Erythroblast (primary cell): ENCODE measurements around the gene ARID1B.

Experiments
- DNase-seq, 2 experiments: peaks; one replicate each; lab custom pipeline; 2025; lab: John Stamatoyannopoulos, UW
- GATA1 ChIP-seq: IDR thresholded peaks from 2 replicates; pipeline ENCODE4 v1.6.1; 2011; ENCODE audit warnings: low read depth, mild to moderate bottlenecking, control low read depth, low read length, moderate library complexity
- POLR2A ChIP-seq: IDR thresholded peaks from 2 replicates; pipeline ENCODE4 v1.6.1; 2011; ENCODE audit warnings: mild to moderate bottlenecking, low read length

Gene ARID1B

GRCh38 chr6:157158897-157159296 lies 381.7 kb downstream of the ARID1B start:
- DNase-seq: no peak
- TF ChIP-seq POLR2A: no peak
- no peak for TF ChIP-seq GATA1

- no peak for DNase-seq
- TF ChIP-seq GATA1: no peak
- no peak for TF ChIP-seq POLR2A
Measured at GRCh38 chr6:157159348-157159747, 382.2 kb downstream of the ARID1B start.

DNA sequence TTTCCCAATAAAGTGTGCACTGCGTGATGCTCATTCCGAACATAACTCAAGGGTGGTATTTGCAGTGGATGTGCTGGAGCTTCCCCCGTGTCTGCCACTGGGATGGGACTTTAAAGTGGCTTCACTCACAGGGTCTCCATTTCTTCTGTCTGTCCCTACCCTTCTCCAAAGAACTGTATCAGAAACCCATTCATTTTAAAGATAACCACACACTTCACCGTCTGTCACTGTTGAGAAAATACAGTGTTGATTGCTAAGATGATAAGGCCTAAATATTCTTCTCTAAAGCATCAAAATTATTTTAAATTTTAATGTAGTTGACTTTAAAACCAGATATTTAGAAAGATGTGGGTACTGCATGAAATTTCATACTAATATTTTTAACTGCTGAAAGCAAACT lies 384.7 kb downstream of the ARID1B start:
- no peak for DNase-seq
- TF ChIP-seq GATA1 (no peak), POLR2A (no peak)

GRCh38 chr6:157162766-157163433 lies 385.7 kb downstream of the ARID1B start:
- TF ChIP-seq POLR2A: no peak
- no peak for TF ChIP-seq GATA1
- DNase-seq: no peak

- TF ChIP-seq GATA1 (no peak), POLR2A (no peak)
- no peak for DNase-seq
Measured at GRCh38 chr6:157163434-157164159, 386.4 kb downstream of the ARID1B start.

- TF ChIP-seq GATA1 (no peak), POLR2A (no peak)
- no peak for DNase-seq
Measured at GRCh38 chr6:157164972-157165371, 387.8 kb downstream of the ARID1B start.

DNA sequence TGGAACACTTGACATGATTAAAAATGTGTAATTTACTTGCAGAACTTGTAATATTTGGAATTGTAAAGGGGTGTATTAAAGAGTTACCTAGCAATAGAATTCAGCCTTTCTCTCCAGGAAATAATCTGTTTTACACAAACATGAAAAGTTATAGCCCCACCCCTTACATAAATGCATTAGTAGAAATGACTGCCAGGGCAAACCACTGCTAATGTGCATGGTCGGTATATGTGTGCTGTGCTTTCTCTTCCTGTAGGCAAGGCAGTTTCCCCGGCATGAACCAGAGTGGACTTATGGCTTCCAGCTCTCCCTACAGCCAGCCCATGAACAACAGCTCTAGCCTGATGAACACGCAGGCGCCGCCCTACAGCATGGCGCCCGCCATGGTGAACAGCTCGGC lies 389.6 kb downstream of the ARID1B start:
- TF ChIP-seq GATA1 (no peak), POLR2A (no peak)
- DNase-seq: no peak

- TF ChIP-seq GATA1 (no peak), POLR2A (no peak)
- DNase-seq: no peak
Measured at GRCh38 chr6:157167837-157168236, 390.7 kb downstream of the ARID1B start.

GRCh38 chr6:157168471-157168870 lies 391.3 kb downstream of the ARID1B start:
- DNase-seq: no peak
- TF ChIP-seq POLR2A (no peak), GATA1 (no peak)

DNA sequence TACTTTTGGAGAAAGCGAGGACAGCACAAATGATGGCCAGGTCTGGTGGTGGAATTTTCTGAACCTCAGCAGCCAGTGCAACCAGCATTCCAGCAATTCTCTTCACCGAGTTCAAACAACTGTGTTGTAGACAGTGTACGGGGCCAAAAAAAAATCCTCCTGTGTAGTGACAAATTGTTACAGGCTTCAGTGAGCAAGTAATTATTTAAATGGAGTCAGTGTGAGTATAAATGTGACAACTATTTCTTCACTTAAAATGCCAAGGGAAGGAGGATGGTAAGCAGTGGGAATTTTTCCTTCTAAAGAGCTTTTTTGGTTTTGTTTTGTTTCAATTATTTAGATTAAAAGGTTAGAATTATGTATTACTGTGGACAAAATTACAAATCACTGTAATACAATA lies 392.0 kb downstream of the ARID1B start:
- no peak for TF ChIP-seq GATA1
- no peak for TF ChIP-seq POLR2A
- no peak for DNase-seq

DNA sequence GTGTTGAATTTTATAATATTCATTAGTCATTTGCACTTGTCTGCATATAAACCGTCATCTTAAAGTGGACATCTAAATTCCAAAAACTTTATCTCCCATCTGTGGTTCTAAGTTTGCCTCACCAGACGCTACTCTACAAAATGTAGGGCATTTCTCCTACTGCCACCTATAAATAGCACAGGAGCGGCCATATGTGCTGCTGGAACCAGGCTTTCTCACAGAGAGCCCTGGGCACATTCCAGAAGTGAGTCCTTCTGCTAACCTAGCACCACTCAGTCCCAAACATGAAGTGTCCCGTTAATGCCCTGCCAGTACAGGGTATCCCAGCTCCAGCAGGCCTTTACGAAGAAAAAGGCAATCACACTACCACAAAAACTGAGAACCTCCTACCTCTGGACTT lies 392.5 kb downstream of the ARID1B start:
- DNase-seq: no peak
- TF ChIP-seq POLR2A (no peak), GATA1 (no peak)

DNA sequence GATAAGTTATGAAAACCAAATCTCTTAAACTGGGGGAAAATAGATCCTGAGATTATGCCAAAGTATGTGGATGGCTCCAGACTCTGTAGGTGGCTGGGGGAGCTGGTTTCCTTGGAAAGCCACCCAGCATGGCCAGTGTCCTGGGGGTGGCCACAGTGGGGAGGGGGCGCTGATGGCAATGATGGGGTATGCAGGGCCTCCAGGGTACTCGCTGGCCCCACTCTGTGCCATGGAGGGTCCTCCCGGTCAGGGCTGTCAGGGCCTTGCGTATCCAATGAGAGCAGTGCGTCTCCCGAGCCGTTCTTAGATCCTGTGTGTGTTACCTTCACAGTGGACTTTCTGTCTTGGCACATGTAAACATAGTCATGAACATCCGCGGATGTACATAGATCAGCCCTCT lies 393.4 kb downstream of the ARID1B start:
- DNase-seq: no peak
- TF ChIP-seq GATA1 (no peak), POLR2A (no peak)

DNA sequence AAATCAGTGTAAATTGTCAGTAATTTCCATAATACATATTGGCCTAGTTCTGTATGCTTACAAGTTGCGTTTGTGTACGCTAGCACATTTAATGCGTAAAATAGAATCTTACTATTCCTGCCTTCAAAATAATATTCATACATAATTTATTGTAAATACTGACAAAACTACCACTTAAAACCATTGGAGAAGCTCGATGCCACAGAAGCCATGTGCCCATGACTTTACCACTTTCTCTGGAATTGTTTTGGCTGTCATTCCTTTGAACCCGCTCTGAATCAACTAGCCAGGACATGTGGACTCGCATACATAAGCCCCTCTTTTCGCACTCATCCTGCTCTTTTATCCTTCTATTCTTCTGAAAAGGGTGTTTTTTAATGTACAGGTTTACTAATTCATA lies 394.6 kb downstream of the ARID1B start:
- TF ChIP-seq POLR2A (no peak), GATA1 (no peak)
- DNase-seq: no peak

DNA sequence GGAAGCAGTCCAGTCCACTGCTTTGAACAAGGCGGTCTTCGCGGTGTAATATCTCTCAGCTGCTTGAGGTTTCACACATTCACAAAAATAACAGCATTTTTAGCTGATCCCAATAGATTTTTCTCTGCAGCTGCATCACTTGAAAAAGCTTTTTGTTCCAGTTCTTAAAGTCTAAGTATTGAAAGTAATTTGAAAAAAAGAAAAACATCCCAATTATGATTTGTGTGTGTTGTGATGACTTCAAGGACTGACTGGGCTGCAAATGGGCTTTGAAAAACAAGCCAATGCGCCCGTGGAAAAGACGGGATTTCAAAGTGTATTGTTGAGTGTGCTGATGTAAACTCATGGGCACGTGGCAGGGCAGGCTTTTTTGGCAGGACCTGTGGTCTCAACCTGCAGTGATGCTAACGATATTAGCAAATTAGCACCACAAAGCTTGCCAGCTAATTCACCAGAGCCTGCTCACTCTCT lies 395.1 kb downstream of the ARID1B start:
- DNase-seq: no peak
- TF ChIP-seq GATA1: no peak
- no peak for TF ChIP-seq POLR2A

- TF ChIP-seq POLR2A: no peak
- no peak for TF ChIP-seq GATA1
- DNase-seq: no peak
Measured at GRCh38 chr6:157172830-157173536, 395.8 kb downstream of the ARID1B start.
